Motor neuron (in vitro differentiated cells): ENCODE data around the gene FBXL4. TPM values are rescaled to one million over a fixed set of nuclear protein-coding genes. Genes with fewer than 3 reads are reported as not detected.
A peak's percentile ranks its signal among the peaks of the same experiment; 100 is the strongest.

Experiments
- ATAC-seq, 8 experiments: fragments of 200-7000 bp; cut with Tn5 transposase; replicated peaks in 6 of 8; 2 replicates each; pipeline ENCODE4 v1.8.0; 2021; ENCODE audit warnings: mild to moderate bottlenecking in 8 of 8, moderate library complexity in 8 of 8
- H3K27ac ChIP-seq, 2 donors: fragments of 250-450 bp; sonication (Bioruptor Pico); 2 replicates each; pipeline ENCODE4 v1.9.0; 2021; ENCODE audit warnings: antibody characterized with exemption in 2 of 2, mild to moderate bottlenecking in 2 of 2, moderate library complexity in 1 of 2
- H3K4me1 ChIP-seq, 2 donors: fragments of 250-450 bp; sonication (Bioruptor Pico); replicated peaks in 1 of 2; 2 replicates each; pipeline ENCODE4 v1.6.1; 2021; ENCODE audit warnings: antibody characterized with exemption in 2 of 2, mild to moderate bottlenecking in 2 of 2, moderate library complexity in 1 of 2
- H3K4me3 ChIP-seq, 5 donors: fragments of 250-450 bp; sonication (Bioruptor Pico); 2 replicates each; pipeline ENCODE4 v1.9.0; 2021; ENCODE audit warnings: antibody characterized with exemption in 5 of 5, mild to moderate bottlenecking in 5 of 5, moderate library complexity in 4 of 5
- WGBS, 10 experiments: fragments of 450-650 bp; shearing (Covaris generic); methylation state at CpG; one replicate each; pipeline ENCODE4 v1.0.0; 2022; 5-methylcytosine and 5-hydroxymethylcytosine counted together
- in situ Hi-C, 9 experiments: fragments of 400-800 bp; cut with MboI; loops; one replicate each; pipeline ENCODE4 v1.15.0; 2021; ENCODE audit warnings: low sequenced_read_pairs in 9 of 9, low pct_unique_long_range_greater_than_20kb in 2 of 9; ENCODE audit not compliant: unreplicated experiment in 9 of 9
- total RNA-seq, 8 experiments: library from RNA; unstranded; fragments of 300-600 nt; gene quantifications; 2 replicates each; pipeline versions ENCODE4 v1.2.3 to v1.2.4, GENCODE V29; 2022

FBXL4 gene
- total RNA-seq, 8 experiments from 2014 or later, result 8.4 to 26.1 (median 12.1) TPM

DNA sequence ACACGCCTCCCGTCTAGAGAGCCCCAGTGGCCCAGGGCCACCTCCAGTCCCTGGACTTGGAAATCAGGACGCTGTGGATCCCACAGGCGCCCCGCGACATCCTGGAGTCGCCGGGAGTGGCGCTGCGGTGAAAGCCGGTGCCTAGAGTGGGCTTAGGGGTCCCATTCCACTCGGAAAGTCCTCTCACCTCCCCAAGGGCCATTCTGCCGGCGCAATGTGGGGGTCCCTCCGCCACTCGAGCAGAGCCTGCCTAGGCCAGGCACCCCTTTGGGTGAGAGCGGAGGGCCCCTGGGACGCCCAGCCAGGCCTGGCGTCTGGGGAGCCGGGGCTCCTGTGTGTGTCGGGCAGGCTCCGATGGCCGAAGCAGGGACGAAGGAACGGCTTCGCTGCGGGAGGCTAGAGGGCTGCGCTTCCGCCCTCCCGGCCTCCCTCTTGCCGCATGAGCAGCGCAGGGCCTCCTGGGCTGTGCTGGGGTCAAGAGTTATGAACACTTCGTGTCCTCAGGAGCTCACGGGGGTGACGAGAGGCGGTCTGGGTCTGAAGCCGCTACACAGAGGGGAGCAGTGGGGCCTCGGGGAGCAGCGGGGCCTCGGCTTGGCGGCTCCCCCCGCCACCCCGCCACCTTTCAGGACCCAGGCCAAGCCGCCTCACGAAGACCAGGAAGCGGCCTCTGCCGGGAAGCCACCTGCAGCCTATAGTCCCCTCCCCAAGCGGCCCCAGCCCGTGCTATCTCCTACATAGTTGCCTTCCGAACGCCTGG is 99.8 kb downstream of the FBXL4 start:
- Histone ChIP-seq H3K4me3 (no peak overlapping the region), H3K27ac (no peak overlapping the region), H3K4me1 (peaks cover 0 to 3% of the 10 kb centered on the region in 2 donors)
- in situ Hi-C loops, result loop anchor here in 5 of 9 experiments (25.0 kb wide), 4 partner anchors 786 to 1661 kb away; no protein-coding TSS in a partner anchor
- ATAC-seq, result peak in 1 of 8 experiments; percentile 48
- WGBS, 10 experiments, result 71 to 96% (median 90%) methylated on average over 4 to 9 of the region's 51 CpGs; no CpG with 5 or more reads in 7 of the 10 experiments

DNA sequence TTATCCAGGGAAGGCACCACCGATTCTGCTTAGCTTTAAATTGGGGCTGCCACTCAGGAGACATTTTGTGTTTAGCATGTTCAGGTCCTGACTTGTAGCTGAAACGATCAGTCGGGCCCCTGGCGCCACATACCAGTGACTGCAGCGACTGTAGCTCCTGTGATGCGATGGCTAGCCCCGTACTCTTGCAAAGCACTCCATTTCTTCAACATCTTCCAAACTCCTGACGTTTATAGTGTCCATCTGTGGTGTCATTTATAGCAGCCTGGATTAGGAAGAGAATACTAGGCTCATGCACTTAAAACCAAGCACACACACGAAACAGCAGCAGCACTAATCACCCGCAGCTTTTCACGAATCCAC is 100.3 kb downstream of the FBXL4 start:
- Histone ChIP-seq H3K27ac (no peak overlapping the region), H3K4me1 (peaks cover 0 to 3% of the 10 kb centered on the region in 2 donors), H3K4me3 (no peak overlapping the region)
- 13 to 93% (median 65%) methylated on average over 1 to 11 of the region's 11 CpGs; no CpG with 5 or more reads in 1 of the 10 experiments for WGBS, 10 experiments
- no peak for ATAC-seq
- in situ Hi-C loops, result loop anchor here in 5 of 9 experiments (25.0 kb wide), 4 partner anchors 785 to 1660 kb away; no protein-coding TSS in a partner anchor

DNA sequence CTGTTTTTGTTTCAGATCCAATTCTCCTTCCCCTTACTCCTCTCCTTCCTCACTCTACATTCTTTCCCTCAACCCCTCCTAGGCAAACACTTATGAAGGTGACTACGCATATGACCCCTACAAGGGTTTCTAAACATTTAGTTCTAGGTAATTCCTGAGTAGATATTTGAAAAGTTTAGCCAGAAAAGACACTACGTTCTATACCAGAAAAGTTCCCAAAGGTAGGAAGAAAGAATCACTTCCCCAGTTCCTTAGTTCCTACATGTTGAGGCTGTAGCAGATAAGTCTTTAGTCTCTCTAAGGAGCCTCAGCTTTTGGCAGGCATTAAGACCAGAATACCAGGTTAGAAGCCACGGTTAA is 101.7 kb downstream of the FBXL4 start:
- Histone ChIP-seq H3K27ac (no peak overlapping the region), H3K4me3 (peak overlapping the region in 1 of 5 donors; percentile 49), H3K4me1 (peaks cover 0 to 3% of the 10 kb centered on the region in 2 donors)
- WGBS, 10 experiments, result 50 to 100% (median 67%) methylated on average over 1 to 3 of the region's 3 CpGs
- in situ Hi-C loops, result loop anchor here in 5 of 9 experiments (25.0 kb wide), 4 partner anchors 784 to 1659 kb away; no protein-coding TSS in a partner anchor
- no peak for ATAC-seq

DNA sequence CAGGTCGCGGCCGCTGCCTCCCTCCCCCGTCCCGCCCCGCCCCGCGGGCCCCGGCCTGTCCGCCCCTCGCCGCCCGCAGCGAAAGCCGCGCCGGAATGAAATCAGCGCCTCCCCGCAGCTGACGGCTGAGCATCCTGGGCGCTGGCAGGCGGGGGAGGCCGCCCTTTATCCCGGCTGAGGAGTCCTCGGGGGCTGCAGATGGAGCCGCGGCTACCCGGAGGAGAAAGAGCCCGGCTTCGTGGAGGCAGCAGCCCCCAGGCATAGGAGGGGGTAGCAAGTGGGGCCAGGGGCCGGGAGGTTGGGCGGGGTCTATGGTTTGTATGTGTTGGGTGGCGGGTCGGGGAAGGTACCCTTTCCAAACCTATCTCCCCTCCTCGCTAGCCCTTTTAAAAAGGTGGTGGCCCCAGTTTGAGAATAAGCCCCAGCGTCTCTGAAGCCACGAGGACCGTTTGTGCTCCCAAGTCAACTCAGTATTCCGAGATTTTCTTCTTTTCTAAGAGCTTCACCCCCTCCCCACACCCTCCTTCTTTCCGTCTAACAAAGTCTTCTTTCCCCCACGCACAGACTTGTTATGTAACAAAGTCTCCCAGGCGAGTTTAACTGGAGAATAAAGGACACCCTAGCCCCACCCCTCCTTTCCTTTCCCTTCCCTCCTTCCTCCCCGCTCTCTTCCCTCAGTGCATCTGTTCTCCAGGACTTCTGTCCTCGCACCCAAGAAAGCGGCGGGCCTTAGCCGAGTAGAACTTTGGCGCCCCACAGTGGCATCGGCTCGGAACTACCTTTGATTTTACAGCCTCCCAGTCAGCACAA is 102.3 kb downstream of the FBXL4 start:
- peak overlapping the region; percentile 49 to 95 (median 57) for H3K4me3 ChIP-seq
- peak overlapping the region; percentile 62 for H3K27ac ChIP-seq
- peak; percentile 70 to 88 (median 75) for ATAC-seq
- 0 to 5% (median 0%) methylated on average over 1 to 10 of the region's 50 CpGs; no CpG with 5 or more reads in 3 of the 10 experiments for WGBS, 10 experiments
- in situ Hi-C loops, result loop anchor here in 5 of 9 experiments (25.0 kb wide), 4 partner anchors 783 to 1658 kb away; no protein-coding TSS in a partner anchor
- H3K4me1 ChIP-seq, result peaks cover 0 to 3% of the 10 kb centered on the region in 2 donors

DNA sequence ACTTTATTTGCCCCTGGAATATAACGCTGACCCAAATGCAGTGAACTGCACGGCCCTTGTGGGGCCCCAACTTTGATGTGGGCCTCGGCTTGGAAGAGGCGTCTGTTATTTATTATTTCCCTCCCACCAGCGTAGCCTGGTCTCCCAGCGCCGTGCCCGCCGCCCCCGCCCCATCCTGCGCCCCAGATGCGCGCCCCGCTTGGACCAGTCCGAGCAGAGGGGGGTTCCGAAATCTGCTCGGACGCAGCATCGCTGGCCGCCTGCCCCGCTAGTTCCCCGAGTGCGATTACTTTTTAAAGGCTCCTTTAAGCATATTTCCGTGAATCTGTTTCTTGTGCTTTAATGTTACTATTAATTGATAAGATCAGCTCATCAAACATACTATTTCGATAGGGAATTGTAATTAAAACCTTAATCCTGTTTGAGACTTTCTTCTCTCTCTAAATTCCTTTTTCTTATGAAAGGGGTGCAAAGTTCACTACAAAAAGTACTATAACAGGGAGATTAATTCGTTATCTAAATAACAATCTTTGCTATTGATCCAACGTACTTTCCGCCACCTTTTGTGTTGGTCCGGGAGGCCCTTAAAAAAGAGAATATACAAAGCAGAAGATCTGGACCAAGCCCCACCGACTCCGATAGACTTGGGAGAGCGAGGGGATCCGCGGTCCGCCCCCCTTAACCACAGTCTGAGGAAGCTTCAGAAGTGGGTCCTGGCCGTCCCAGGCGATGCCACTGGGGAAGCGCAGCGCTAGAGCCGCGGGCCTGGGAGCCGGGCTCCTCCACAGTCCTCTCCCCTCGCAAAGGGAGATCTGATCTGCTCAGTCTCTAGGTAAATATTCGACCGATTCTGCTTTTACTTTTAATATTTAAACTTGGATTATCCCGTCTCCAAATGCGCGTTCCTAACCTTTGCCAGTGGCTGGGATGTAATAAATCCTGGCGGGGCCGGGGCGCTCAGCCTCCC is 103.2 kb downstream of the FBXL4 start:
- Histone ChIP-seq H3K4me3 (peak overlapping the region; percentile 49 to 95 (median 57)), H3K27ac (peak overlapping the region; percentile 62 to 91), H3K4me1 (peaks cover 0 to 3% of the 10 kb centered on the region in 2 donors)
- in situ Hi-C loops, result loop anchor here in 5 of 9 experiments (25.0 kb wide), 4 partner anchors 782 to 1657 kb away; no protein-coding TSS in a partner anchor
- WGBS, 10 experiments, result 0 to 67% (median 11%) methylated on average over 1 to 9 of the region's 51 CpGs
- ATAC-seq, result peak in 7 of 8 experiments; percentile 9 to 63 (median 59)

DNA sequence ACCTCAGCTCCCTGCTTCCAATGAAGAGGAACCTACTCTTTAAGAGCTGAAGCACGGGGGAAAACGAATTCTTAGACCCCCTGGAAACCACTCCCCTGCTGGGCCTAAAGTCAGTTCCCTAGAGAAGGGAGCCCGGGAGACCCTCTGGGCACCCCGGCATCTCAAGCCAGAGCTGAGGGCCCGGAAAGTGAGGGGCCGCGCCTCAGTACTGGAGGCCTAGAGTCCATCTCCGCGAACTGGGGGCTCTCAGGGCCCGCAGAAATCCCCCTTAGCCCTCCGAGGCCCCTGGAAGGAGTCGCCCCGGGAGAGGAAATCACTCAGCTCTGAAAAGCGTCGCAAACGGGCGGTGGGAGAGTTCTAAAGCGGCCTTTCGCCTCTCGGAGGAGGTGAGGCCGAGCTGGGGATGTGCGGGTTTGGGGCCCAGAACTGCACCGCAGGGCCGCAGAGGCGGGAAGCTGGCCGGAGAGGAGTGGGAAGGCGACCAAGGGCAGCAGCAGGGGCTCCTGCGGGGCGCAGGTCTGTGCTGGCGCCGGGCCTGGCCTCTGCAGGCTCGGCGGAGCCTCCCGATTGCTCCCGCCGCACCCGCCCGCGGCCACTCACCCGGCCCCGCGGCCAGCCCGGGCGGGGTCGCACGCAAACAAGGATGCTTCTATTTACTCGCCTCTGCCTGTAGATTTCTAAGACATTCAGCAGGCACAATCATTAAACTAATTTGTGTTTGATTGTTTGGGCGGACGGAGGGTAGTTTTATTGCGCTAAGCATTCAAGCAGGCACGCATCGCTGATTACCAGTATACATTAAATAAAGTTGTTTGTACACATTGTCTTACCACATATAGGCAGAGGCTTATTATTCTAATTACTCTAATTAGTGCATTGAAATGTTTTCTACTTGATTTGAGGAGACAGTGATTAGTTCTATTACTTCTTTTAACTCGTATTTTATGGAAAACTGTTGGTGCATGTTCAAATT is 104.2 kb downstream of the FBXL4 start:
- WGBS, 10 experiments, result 0 to 73% (median 0%) methylated on average over 1 to 12 of the region's 53 CpGs; no CpG with 5 or more reads in 5 of the 10 experiments
- Histone ChIP-seq H3K4me3 (peak overlapping the region; percentile 49 to 95 (median 57)), H3K4me1 (peaks cover 0 to 3% of the 10 kb centered on the region in 2 donors), H3K27ac (peak overlapping the region; percentile 69 to 91)
- peak in 5 of 8 experiments; percentile 11 to 30 (median 21) for ATAC-seq
- in situ Hi-C loops, result loop anchor here in 5 of 9 experiments (25.0 kb wide), 4 partner anchors 781 to 1656 kb away; no protein-coding TSS in a partner anchor

DNA sequence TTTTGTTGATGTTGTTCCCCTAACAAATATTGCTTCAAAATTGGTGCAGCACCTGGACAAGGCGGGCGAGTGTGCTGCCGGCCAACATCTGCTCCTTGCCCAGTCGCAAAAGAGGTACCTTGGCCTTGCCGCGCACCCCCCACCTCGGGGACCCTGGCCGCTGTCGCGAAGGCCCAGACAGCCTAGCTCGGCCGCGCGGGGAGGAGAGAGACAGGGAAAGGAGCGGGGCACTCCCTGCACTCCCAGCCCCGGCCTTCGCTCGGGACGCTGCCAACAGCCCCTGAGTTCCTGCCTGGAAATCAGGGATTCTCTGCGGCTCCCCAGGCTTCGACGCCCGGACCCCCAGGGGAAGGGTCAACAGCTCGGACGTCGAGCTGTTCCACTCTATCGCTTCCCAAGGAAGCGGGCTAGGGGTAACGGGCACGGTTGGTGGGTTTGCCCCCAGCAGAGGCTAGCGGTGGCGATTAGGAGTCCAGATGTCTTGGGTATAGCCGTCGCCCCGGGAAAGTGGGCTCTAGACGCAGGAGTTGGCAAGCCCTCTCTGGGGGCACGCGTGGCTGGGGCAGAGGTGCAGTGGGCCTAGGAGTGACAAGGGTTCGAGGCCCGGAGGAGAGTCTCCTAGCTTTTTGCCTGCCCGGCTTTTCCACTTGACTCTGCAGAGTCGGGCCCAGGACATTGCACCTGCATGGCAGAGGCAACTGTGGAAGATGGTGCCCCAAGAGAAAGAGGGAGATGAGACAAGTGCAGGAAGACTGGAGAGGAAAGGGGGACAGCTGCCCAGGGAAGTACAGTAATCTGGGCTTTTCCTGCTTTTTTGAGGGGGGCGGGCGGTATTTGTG is 105.2 kb downstream of the FBXL4 start:
- ATAC-seq, result peak in 5 of 8 experiments; percentile 5 to 21 (median 14)
- Histone ChIP-seq H3K27ac (peak overlapping the region; percentile 69 to 91), H3K4me3 (peak overlapping the region; percentile 49 to 95 (median 57)), H3K4me1 (peaks cover 0 to 3% of the 10 kb centered on the region in 2 donors)
- in situ Hi-C loops, result loop anchor here in 5 of 9 experiments (25.0 kb wide), 4 partner anchors 780 to 1655 kb away; no protein-coding TSS in a partner anchor
- WGBS, 10 experiments, result 0 to 100% (median 9%) methylated on average over 3 to 12 of the region's 44 CpGs; no CpG with 5 or more reads in 4 of the 10 experiments

DNA sequence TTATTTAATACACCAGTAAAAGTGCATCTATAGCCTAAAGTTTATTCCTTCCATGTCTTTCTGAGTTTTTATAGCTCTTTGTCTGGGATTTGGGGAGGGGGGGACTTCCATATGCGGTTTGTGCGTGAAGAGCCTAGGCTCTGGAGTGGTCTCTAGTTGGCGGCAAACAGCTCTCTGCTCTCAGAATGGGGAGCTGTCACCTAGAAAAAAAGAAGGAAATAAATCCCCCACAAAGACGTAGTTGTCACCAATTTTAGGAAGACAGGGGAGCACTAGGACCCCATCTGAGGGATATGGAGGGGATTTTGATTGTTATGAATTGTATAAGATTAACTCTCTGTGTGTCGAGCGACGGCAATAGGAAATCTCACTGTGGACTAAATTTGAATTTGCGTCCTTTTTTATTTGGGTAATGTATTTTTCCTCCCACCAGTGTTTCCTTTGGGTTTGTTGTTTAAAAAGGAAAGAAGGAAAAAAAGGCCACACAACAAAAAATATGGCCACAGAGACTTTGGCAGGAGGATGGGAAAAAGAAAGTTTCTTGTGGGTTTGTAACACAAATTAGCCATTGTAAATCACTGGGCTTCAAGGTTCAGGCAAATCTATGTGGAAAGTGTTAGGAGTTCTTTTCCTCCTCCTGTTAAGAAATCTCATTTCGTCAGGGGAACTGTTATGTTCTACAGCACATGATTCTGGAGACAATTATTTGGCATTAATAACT is 106.0 kb downstream of the FBXL4 start:
- WGBS, 10 experiments, result 0 to 94% (median 9%) methylated on average over 1 to 7 of the region's 9 CpGs
- Histone ChIP-seq H3K27ac (peak overlapping the region; percentile 69 to 91), H3K4me3 (peak overlapping the region; percentile 49 to 95 (median 57)), H3K4me1 (peaks cover 0 to 3% of the 10 kb centered on the region in 2 donors)
- no peak for ATAC-seq
- in situ Hi-C loops, result loop anchor here in 5 of 9 experiments (25.0 kb wide), 4 partner anchors 779 to 1654 kb away; no protein-coding TSS in a partner anchor

DNA sequence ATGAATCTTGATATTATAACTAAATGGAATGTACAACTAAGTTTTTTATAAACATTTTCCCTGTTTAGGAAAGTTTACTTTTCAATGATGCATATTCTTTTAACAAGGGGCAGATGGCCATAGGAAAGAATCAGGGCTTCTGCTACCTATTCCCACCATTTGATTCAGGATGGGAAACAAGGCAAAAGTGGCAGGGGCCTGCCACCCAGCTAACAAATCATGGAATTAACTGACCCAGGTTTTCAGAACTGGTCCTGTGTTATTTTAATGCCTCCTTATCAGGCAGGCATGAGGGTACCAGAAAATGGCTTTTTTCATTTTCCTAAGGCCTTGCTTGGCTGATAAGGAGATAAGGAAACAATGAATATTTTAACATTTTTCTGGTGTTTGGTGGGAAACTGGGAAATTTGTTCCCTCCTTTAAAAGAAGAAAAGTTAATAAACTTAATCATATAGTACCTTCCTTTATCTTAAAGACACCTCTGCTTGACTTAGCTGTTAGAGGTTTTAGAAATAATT is 106.7 kb downstream of the FBXL4 start:
- H3K4me3 ChIP-seq, result peak overlapping the region; percentile 49 to 95 (median 57)
- no peak overlapping the region for H3K27ac ChIP-seq
- in situ Hi-C loops, result loop anchor here in 5 of 9 experiments (25.0 kb wide), 4 partner anchors 779 to 1654 kb away; no protein-coding TSS in a partner anchor
- H3K4me1 ChIP-seq, result peaks cover 0 to 2% of the 10 kb centered on the region in 2 donors
- no peak for ATAC-seq
